HUDEP-2 (cell line): ENCODE measurements around the gene HIVEP3.

Experiments used
- DNase-seq, 76 experiments: peaks; one replicate each; lab custom pipeline; 2025; ENCODE audit not compliant: unreplicated experiment in 76 of 76; lab: John Stamatoyannopoulos, UW

The HIVEP3 gene

GRCh38 chr1:41674522-41674921, 244.2 kb downstream of the HIVEP3 start:
- DNase-seq, result no peak

- no peak for DNase-seq
These were observed 244.9 kb downstream of the HIVEP3 start for GRCh38 chr1:41673806-41674205.

- DNase-seq, result no peak
These were observed 245.3 kb downstream of the HIVEP3 start for GRCh38 chr1:41673378-41673777.

GRCh38 chr1:41672641-41673361, 245.9 kb downstream of the HIVEP3 start:
- no peak for DNase-seq

DNA sequence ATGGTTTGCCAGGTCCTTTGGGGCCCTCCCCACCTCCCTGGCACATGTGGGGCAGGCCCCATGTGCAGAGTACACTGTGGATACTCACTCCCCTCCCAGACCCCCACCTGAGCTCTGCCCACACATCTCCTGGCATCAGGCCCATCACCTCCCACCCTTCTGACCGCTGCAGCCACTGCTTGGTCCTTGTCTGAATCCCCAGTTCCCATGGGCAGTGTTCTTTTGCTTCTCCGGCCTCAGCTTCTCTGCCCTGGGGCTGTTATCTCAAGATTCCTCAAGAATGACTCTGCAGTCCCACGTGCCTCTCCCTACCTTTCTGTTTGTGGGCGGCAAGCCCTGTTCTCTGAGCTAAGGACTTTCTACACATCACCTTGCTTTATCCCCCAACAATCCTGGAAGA, 246.5 kb downstream of the HIVEP3 start:
- no peak for DNase-seq

DNA sequence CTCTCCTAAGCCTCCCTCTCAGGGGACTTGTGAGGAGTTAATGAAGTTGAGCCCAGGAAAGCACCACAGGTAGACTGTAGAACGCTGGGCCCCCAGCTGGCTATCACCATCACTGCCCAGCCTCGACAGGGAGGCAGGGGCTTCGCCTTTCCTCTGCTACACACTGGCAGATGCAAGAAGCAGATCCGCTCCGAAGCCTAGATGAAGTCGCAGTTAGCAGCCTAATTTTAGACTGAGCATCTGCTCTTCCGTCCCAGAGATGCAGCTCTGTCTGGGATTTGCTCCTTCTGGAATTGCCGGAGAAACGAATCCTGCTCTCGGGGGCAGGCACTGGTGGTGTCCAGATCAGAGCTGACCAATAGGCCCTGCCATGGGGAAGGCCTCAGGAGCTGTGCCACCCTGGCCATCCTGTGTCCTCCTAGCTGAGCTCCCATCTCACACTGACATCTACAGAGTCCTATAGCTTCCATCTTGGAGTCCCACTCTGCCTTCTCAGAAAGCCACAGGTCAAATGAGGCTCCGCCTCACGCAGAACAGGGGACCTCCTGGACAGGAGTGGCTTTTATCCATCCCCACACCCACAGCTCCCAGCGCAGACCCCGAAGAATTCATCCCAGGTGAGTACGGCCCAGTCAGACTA, 247.5 kb downstream of the HIVEP3 start:
- DNase-seq, result no peak

- no peak for DNase-seq
These were observed 248.3 kb downstream of the HIVEP3 start for GRCh38 chr1:41670217-41670957.

- DNase-seq, result no peak
These were observed 249.8 kb downstream of the HIVEP3 start for GRCh38 chr1:41668967-41669366.

DNA sequence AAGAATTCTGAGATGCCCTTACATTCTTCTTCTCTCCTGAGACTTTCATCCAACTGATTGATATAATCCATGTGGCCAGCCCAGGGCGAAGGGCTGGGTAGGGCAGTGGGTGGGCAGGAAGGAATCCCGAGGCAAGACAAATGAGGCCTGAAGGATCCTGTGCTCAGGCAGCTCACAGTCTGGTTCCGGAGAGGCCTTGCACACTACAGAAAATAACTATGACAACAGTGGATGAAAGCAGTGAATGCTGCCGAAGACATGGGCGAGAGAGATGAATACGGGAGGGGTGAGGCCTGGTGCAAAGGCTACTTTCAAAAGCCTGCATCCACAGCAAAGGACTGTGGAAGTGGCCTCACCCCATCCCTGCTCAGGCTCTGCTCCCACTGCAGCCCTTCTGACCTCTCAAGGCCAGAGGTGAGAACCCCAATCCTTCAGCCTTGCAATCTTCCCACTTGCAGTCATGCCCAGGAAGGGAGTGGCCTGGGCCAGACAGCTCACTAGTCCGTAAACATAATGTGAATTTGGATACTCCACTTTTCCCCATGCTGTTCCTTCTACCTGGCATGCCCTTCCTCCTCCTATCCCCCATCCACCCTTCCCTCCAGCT, 250.6 kb downstream of the HIVEP3 start:
- no peak for DNase-seq

GRCh38 chr1:41666981-41667631, 251.6 kb downstream of the HIVEP3 start:
- DNase-seq, result no peak

DNA sequence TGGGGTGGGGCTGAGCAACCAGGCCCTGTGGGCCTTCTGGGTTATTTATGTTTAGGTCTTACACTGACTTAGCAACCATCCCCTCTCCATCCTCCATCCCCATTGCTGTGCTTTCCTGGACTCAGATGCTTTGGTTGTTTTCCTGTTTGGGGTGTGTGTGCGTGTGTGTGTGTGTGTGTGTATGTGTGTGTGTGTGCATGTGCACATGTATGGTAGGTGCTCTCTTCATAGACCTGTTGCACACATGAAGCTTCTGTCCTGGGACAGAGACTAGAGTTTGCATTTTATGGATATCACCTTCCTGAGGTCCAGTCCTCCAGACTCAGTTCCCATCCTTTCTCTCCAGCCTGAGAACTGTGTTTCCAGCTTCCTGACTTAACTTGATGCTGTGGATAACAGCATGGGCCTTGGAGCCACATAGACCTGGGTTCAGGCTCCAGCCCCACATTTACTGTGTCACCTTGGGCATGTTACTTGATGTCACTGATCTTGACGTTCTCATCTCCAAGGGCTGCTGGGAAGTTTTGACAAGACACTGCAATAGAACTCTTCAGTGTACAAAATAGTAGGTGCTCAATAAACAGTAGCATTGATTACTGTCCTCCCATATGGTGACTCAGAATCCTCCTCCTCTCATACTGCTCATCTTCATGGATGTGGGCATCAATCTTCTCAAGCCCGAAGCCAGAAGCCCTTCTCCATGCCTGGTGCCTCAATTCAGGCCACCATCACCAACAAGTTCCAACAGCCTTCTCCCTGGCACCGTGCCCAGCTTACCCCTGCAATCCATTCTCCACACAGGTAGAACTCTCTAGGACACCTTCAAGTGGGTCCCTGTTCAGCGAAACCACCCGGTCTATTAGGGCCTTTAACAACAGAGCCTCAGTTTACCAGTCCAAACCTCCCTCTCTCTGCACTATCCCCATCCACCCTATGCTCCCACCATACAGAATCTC, 252.5 kb downstream of the HIVEP3 start:
- DNase-seq, result no peak

- no peak for DNase-seq
These were observed 253.7 kb downstream of the HIVEP3 start for GRCh38 chr1:41664861-41665640.

DNA sequence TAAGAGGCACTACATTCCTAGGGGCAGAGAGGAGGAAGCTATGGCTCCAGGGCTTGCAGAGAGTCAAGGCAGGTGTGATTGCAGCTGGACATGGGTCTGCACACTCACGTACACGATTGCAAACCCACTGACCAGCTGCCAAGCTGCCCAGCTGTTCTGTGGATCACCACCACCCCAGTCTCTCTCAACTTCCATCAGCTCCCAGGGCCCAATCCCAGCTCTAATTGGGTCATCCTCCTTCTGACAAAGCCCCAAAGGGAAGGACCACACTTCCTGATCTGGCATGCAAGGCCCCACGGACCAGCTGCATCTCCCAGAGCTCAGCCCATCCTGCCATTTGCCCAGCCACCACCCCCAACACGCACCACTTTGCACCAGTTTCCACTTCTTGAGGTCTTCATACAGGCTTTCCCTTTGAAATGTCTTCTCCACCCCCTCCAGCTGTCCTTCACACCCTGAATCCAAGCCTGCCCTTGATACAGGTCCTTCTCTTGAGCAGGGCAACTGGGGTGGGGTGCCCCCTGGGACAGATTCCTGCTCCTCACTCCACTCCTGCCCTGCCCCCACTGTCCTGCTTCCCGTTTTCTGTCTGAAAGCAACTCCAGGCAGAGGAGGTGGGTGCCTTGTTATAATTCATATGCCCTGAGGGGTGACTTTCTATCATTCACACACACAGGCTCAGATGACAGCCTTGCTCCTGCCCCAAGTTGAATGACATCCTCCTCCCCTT, 254.9 kb downstream of the HIVEP3 start:
- DNase-seq, result no peak

DNA sequence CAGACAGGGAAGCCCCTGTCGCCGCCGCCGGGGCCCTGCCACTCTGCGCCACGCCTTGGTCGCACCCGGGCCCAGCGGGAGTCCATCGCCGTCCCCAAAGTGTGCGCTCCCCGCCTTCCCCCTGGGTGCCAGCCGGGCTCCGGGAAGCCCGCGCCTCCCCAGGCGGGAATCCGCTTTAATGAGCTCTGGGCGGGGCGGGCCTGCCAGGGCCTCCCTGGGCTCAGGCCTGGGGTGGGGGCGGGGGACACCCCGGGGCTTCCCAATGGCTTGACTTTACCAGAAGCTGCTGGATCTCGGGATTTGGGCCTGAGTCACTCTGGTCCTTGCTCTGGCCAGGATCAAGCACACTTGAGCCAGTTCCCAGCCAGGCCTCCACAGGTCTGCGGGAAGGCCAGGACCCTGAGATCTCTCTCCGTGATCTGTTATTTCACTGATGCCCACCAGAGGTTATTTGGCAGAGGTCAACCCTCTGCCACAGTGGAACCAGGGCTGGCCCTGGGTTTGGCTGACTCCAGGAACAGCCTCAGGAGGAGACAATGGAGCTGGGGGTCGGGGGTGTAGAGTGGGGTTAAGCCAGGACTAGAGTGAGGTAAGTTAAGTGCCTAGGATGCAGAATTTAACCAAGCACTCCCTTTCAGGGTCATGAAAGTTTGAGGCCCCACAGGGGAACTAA, 255.8 kb downstream of the HIVEP3 start:
- DNase-seq, result no peak

DNA sequence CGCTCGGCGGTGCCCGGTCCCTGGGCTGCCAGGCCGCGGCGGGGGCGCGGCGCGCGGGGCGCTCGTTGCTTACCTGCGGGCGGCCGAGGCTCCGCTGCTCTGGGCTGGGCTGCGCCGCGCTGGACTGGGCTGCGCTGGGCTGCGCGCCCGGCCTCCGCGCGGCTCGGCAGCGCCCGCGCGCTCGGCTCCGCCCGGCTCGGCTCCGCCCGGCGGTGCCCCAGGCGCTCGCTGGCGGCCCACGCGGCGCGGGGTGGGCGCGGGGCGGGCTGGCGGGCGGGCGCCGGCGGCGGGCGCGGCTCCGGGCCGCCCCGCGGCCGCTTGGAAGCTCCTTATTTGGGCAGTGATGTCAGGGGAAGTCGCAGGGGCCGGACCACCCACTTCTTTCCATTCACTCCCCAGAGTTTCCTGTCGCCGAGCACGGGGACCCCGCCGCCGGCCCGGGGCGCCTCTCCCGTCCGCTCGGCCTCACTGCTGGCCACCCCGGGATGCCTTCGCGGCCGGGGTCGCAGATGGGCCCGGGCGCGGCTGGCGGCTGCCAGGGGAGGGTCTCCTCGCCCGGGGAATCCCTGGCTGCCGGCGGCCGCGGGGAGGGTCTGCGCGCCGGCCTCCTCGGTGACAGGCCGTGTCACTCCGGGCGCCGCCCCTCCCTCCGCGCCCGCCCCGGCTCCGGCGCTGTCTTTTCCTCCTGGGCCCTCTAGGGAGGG, 256.5 kb downstream of the HIVEP3 start:
- no peak for DNase-seq

DNA sequence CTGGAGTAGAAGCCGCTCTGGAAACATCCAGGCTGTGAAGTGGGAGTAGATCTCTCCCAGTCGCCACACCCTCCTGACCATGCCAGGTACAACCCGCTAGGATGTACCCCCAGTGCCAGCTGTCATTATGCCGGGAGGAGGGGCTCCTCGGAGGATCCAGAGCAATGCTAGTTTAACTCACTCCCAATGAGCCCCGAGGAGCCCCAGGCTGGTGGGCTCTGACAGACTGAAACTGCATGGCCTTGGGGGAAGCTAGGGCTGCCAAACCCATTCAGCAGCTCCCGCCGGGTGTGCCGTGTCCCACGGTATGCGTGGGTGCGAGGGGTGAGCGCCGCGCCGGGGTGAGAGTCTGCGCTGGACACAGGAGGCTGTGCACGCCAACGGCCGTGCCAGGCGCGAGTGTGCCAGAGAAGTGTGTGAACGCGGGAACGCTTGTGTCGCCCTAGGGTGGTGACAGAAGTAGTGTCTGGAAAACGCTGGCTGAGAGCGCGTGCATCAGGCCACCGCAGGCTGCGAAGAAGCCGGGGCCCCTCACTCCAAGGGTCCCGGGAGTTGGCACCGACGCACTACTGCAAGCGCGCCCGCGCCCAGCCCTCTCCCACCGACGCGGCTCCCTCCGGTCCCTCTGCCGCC, 257.2 kb downstream of the HIVEP3 start:
- DNase-seq, result no peak
